ENCODE data around the gene DGKB.
A peak's percentile ranks its signal among the peaks of the same experiment; 100 is the strongest.

DGKB gene

DNA sequence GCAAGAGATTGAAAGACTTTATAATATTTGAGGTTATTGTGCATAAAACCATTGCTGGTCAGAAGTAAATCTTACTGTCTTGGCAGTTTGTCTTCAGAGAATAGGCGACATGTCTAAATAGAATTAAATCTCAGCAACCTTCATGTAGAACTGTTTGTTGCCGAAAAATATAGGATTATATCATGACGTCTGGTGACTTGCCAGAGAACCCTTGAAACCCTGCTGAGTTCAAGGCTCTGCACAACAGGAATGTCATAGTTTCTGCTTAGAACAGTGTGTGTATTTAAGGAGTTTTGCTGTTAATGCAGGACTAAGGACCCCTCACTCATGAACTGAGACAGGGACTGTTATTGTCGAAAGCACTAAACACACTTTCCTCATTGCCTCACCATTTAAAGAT lies 706.7 kb downstream of the DGKB start:
- no peak for DNase-seq (ENCODE audit: low read depth, low spot score)
- H3K27ac ChIP-seq = no peak overlapping the region

DNA sequence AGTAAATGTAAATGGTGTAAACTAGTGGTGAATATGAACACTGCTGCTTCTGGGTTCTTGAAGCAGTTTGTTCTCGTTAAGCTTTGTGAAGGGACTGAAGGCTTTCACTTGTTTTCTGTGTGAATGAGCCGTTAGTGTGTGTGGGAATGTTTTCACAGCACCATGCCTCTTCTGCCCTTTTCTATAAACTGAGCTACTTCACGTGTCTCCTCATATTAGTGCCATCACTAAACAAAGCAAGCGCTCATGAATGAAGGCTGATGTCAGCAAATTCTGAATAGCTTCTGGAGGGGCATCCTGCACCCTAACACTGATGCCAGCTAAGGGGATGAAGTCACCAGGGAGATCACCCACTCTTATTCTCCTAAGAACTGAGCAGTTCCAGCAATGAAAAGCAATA lies 707.5 kb downstream of the DGKB start:
- no peak for DNase-seq (ENCODE audit: low read depth, low spot score)
- no peak overlapping the region for H3K27ac ChIP-seq

DNA sequence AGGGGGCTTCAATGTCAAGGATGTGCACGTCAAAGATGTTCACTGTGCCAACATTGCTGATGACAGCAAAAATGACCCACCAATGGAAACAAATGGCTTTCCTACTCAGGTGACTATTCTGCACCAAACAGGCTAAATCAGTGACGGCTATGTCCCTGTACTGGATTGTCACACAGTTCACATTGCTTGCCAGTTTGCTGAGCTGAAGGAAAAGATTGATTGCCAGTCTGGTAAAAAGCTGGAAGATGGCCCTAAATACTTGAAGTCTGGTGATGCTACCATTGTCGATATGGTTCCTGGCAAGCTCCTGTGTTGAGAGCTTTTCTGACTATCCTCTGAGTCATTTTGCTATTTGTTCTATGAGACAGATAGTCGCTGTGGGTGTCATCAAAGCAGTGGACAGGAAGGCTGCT lies 710.9 kb downstream of the DGKB start:
- no peak for DNase-seq (ENCODE audit: low read depth, low spot score)
- H3K27ac ChIP-seq = no peak overlapping the region

DNA sequence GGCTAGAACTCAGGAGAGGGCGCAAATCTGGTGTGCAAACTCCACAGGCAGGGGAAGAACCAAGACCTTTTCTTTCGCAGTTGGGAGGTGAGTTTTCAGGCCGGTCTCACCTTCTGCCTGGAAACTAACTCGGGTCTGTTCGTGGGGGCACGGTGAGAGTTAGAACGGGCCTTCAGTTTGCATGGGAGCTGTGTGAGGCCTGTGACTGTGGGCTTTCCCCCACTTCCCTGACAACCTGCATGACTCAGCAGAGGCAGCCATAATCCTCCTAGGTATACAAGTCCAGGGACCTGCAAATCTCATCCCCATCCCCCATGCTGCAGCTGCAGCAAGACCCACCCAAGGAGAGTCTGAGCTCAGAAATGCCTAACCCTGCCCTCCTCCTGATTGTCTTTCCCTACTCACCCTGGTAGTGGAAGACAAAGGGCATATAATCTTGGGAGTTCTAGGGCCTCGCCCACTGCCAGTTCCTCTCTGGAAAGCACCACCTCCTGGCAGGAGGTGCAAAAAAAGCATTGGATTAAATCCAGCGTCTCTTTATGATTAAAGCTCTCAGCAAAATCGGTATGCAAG lies 718.2 kb downstream of the DGKB start:
- H3K27ac ChIP-seq = no peak overlapping the region
- no peak for DNase-seq (ENCODE audit: low read depth, low spot score)

DNA sequence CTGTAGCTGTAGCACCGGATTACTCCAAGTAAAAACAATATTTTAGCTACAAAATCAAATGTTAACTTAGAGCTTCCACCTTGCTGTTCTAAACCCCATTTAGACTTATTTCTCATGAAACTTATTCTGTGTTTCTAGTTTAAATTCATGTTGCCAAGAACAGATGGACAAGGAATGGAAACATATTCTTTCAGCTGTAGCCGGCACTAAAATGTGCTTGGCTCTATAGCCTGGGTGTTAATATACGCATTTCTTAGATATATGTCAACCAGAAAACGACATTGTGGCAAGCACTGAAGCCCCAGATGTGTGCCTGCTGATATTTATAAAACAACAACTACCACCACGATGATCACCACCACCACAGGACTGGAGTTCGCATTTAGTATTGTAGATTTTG lies 722.8 kb downstream of the DGKB start:
- no peak overlapping the region for H3K27ac ChIP-seq
- DNase-seq (ENCODE audit: low read depth, low spot score) = no peak

DNA sequence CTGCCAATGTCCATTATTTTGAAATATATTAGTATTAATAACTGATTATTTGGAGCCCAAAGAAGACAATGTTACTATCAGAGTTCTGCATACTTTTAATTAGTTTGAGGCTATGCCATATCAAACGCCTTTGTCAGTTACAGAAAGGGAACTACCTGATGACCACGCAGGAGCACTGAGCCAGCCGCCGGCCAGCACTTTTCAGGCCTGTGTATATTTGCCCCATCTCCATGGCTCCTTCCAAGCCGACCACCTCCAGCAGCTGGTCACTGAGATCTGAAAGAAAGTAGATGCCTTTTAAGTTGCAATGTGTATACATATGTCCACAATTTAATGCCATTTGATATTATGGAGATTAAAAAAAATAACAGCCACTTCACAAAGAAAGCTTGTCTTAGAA lies 724.7 kb downstream of the DGKB start:
- no peak overlapping the region for H3K27ac ChIP-seq
- DNase-seq (ENCODE audit: low read depth, low spot score) = no peak

DNA sequence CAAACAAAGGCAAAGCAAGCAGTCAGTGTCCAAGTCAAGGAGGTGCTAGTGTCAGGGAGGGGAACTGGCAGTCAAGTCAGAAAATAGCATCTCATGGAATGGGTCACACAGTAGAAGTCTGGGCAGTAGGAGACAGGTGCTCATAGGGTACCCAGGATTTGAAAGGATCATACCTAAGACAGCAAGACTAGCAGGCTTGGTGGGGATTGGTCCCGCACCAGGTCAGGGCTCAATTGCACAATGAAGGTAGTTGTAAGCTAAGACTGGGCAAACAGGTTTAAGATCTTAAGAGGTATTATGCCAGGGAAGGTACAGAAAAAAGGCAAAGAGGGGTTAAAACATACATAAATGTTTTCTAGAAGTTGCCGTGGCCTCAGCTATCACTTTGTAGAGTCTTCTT lies 731.7 kb downstream of the DGKB start:
- DNase-seq (ENCODE audit: low read depth, low spot score) = no peak
- no peak overlapping the region for H3K27ac ChIP-seq

DNA sequence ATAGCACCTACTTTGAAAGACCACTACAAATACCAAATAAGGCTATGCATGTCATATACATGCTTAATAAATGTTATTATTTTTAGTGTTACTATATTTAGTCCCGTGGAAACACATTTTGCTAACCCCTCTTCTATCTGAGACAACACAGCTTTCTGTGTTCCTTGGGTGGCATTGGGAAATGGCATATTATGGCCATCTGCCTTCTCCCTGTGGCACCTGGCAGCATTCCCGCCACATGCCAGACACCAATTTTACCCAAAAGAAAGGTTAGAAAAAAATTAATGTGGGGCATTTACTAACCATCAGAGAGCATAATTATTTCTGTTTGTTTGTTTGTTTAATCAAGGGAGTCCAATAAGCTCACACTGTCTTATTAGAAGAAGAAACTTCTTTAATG lies 744.4 kb downstream of the DGKB start:
- no peak overlapping the region for H3K27ac ChIP-seq
- no peak for DNase-seq (ENCODE audit: low read depth, low spot score)

DNA sequence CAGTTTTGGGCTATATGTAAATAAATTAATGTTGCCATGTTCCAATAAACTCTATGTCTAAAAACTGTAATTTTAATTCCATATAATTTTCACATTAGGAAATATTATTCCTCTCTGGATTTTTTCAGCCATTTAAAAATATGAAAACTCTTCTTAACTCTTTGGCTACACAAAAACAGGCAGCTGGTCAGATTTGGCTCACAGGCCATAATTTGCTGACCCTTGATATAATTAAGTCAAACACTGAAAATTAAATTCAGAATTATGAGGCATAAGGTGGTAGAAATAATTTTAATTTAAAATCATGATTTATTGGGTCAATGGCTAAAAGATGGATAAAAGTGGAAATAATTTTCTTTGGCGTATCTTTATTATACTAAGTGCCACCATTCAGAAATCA lies 746.1 kb downstream of the DGKB start:
- H3K27ac ChIP-seq = no peak overlapping the region
- no peak for DNase-seq (ENCODE audit: low read depth, low spot score)

DNA sequence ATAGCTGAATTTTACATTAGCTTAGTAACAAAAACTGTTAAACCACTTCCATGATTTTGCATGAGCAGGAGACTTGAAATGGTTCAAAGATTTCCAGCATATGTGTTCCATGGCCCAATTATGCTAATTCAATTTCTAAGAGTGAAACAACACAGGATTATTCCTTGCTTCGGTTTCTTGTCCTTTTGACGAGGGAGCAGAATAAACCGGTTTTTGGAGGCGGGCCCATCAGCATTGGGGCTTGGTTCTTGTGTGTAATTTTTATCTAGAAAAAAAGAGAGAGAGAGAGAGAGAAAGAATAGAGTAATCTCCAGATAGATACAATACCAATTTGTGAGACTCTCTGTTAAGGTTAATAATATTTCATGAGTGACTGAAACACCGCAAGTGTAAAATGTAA lies 753.6 kb downstream of the DGKB start:
- H3K27ac ChIP-seq = no peak overlapping the region
- no peak for DNase-seq (ENCODE audit: low read depth, low spot score)

DNA sequence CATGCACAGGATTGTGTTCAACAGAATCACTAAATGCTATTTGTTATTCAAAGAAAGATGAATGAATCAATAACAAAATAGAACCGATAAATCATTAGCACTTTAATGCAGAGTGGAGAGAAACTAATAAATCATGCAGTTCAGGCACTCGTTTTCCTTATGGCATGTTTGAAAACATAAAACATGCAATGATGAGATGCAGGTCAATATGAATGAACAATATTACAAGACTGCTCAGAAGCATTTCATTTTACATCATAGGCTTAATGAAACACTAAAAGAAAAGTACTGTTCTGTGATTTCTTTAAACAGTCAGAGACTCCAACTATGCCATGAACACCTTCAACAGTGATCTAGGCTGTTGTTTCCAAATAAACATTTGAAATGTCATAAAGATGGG lies 755.0 kb downstream of the DGKB start:
- DNase-seq (ENCODE audit: low read depth, low spot score) = no peak

DNA sequence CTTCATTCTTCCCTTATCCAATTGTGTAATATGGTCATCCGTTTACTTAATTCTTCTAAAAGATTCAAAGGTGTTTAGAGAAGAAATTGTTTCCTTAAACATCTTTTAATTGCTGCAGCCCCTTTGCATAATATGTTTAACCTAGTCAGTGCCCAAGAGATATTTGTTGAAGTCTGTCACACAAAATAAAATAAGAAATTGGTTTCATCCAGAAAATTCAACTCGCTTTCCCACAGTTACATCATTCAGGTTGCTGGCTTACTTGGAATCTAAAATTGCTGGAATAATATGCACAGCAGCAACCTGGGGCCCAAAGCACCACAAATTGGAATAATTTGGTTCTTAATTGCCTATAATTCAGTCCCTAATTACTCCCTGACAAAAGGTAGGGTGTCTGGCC lies 758.0 kb downstream of the DGKB start:
- no peak overlapping the region for H3K27ac ChIP-seq
- no peak for DNase-seq (ENCODE audit: low read depth, low spot score)

More for the DNA sequence above, 755.0 kb downstream of the DGKB start:
- H3K27ac ChIP-seq = no peak overlapping the region

DNA sequence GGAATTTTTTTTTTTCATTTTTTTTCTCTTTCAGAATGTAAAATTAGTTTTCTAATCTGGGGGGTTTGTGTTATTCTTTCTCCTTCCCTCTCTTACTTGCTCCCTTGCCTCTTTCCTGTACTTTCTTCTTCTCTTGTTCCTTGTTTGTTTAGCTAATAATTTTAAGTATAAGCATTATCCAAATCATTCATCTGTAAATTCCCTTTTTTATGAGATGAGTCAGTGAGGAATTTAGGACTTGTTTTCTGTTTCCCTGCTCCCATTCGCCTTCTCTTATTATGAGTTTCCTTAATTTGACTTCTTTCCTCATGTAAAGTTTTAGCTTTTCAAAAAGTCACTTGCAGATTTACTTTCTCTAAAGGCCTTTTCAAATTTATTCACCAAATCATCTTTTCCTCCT lies 758.4 kb downstream of the DGKB start:
- no peak overlapping the region for H3K27ac ChIP-seq
- no peak for DNase-seq (ENCODE audit: low read depth, low spot score)

DNA sequence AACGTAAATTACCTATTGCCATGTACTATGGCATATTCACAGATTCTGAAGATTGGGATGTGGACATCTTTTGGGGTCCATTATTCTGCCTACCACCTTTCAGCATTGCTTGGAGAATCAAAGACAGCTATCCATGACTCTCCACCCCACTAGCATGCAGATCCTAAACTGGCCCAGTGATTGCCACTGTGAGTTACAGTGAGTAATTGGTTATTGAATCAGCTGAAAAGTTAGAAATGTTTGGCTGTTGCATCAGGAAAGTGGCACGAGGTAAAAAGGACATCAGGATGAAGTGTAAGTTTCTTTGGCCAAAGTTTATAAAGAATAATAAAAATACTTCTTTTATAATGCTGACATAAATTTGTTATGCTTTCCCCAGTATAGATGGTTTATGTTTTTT lies 764.9 kb downstream of the DGKB start:
- peak overlapping the region; percentile 13 for H3K27ac ChIP-seq
- DNase-seq (ENCODE audit: low read depth, low spot score) = no peak

DNA sequence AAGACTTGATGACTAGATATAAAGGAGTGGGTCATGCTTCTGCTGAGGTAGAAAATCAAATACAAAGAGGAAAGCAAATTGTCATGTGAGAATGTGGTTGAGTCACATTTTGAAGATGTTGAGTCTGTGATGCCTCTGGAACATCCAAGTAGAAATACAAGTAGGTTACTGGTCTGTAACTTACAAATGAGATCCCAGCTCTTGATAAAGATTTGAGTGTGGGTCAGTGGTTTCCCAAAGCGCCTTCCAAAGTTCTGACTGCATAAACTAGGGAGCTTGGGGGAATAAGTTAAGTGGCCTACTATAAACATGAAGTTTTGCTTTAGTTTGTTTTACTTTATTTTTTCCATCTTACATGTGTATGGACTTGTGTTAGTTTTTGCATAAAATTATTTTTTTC lies 768.8 kb downstream of the DGKB start:
- DNase-seq (ENCODE audit: low read depth, low spot score) = no peak
- H3K27ac ChIP-seq = no peak overlapping the region

DNA sequence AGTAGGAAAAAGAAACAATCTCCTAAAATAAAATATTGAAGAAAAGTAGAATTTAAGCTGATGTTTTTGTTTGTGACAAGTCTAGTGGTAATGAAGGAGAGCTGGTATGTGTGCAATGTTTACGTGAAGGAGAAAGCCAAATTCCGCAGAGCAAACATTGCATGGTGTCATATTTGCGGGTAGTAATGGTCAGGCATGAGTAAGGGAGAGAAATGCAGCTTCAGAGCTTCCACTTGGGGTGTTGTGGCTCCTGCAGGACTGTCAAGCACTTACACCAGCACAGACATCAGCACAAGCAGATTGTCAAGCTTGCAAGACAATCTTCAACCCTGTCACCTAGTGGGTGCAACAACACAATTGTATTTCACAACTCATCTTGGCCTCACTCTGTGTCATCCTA lies 776.6 kb downstream of the DGKB start:
- no peak overlapping the region for H3K27ac ChIP-seq
- no peak for DNase-seq (ENCODE audit: low read depth, low spot score)

DNA sequence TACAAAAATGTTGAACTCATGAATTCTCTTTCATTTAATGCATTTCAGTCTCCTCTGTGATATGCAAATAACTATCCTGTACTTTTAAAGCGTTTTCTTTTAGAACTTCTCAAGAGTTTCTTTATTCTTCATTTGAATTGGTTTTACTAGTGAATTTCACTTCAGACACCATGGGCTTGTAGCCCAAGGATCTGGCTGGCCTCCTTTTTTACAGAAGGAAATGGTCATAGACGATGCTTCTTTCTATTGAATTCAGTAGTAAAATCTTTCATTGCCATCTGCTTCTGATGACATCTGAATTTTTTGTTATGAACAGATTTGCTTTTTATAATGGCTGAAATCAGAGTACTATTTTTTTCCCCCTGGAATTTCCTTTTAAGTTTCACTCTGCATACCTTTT lies 777.8 kb downstream of the DGKB start:
- no peak for DNase-seq (ENCODE audit: low read depth, low spot score)
- no peak overlapping the region for H3K27ac ChIP-seq

DNA sequence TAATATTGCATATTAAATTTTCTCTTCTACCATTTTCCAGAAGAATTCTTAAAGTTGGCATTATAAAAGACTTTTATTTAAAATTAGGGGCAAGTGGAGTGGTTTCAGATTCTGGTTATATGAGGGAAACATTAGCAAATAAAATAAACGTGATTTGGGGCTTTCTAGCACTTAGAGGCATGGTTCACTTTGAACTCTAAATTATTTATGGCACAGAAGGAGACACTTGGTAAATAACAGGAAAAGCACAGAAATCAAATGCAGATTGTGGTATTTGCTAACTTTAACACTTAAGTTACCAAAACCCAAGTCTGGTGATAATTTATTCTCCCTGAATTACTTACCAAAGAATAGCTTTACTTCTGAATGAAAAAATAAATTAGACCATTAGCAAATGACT lies 778.6 kb downstream of the DGKB start:
- H3K27ac ChIP-seq = no peak overlapping the region
- DNase-seq (ENCODE audit: low read depth, low spot score) = no peak

DNA sequence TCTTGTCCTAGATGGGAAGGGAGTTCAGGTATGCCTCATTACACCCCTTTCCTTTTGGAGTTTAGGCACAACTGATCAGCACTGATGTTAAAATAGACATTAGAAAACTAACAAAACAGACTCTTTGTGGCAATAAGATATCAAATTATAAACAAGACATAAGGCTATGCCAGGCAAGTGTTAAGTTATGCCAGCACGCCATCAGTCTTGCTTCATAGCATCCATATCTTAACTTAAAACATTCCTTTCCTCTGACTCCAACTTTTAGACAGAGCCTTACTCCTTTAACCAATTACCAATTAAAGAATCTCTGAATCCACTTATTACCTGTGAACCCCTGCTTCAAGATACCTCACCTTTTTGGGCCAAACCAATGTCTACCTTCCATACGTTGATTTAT lies 786.9 kb downstream of the DGKB start:
- DNase-seq (ENCODE audit: low read depth, low spot score) = no peak
- H3K27ac ChIP-seq = no peak overlapping the region

DNA sequence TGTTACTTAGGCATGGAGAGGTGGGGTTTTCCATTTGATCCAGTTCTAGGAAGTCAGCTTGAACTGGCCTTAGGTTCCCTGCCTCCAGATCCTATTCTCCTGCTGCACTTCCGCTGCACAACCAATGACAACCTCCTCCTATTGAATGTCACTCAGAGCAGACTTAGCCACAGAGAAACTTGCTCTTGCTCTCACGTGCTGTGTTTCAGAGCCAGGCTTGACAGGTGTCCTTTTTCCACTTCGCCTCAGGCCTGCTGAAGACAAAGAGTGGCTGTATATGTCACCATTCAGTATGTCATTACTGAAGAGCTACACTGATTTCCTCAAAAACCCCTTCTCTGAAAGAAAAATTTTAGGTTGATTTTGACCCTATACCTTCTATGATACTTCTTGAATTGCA lies 797.7 kb downstream of the DGKB start:
- no peak overlapping the region for H3K27ac ChIP-seq

DNA sequence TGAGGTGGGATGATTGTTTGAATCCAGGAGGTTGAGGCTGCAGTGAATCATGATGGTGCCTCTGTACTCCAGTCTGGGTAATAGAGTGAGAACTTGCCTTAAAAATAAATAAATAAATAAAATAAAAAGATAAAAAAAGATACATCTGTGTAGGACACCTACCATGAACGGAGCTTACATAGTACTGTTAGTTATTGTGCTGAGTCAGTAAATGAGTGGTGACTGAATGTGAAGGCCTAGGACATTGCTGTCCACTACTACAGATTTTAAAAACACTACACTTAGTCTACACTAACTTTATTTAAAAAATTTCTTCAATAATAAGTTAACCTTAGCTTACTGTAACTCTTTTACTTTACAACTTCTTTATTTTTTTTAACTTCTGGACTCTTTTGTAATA lies 806.4 kb downstream of the DGKB start:
- no peak overlapping the region for H3K27ac ChIP-seq
- DNase-seq (ENCODE audit: low read depth, low spot score) = no peak

More for the DNA sequence above, 797.7 kb downstream of the DGKB start:
- no peak for DNase-seq (ENCODE audit: low read depth, low spot score)

DNA sequence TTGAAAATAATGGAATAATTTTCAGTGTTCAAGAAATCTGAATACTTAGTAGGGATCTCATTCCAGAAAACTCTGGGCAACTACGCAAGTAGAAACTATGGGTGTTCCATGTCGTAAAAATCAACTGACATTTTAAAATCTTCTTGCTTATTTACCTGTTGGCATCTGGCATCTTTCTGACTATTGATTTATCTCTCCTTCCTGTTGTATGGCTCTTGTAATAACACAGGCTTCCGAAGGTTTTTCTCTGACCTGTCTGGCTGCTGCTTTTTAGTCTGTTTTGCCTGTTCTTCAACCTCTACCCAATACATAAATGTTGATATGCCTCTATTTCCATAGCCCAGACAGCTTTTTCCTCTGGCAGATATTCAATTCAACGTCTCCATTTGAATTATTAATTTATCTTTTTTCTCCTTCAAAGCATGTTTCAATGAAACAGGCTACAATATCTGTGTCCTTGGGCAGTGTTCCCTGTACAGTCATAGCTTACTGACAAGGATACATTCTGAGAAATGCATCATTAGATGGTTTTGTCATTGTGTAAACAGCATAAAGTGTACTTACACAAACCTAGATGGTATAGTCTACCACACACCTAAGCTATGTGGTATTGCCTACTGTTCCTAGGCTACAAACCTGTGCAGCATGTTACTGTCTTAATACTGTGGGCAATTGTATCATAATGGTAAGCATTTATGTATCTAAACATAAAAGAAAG lies 807.2 kb downstream of the DGKB start:
- peak overlapping the region; percentile 14 for H3K27ac ChIP-seq
- peak; percentile 77 for DNase-seq (ENCODE audit: low read depth, low spot score)

All from epithelial cell of prostate (primary cell).